Heart left ventricle (tissue), 16 donors: ENCODE results near the gene SEPTIN7. TPM values are rescaled to one million over a fixed set of nuclear protein-coding genes. Genes with fewer than 3 reads are reported as not detected.
"Not testable (repeated sequence)": the region's sequence is repeated elsewhere in the genome, so short reads cannot be mapped to it uniquely, and the experiment has no call there.

Experiments used
- ATAC-seq, 4 donors: fragments of 200-7000 bp; cut with Tn5 transposase; one replicate each; pipeline ENCODE4 v1.9.1; 2020 to 2022; ENCODE audit warnings: moderate library complexity in 4 of 4, mild to moderate bottlenecking in 3 of 4, moderate number of reproducible peaks in 1 of 4
- DNase-seq, 5 donors: peaks; one replicate each; pipeline ENCODE4 v3.0.0-alpha.2; 2020
- H3K27ac ChIP-seq, 12 donors: fragments of 200-600 bp; sonication (generic) in 4 of 12; one replicate each; pipeline versions ENCODE4 v1.5.0 to v1.8.0; 2016 to 2022; ENCODE audit warnings: mild to moderate bottlenecking in 2 of 12
- H3K27me3 ChIP-seq, 9 donors: fragments of 200-600 bp; sonication (generic) in 2 of 9; one replicate each; pipeline versions ENCODE4 v1.5.1 to v1.8.0; 2016 to 2022; ENCODE audit warnings: mild to moderate bottlenecking in 3 of 9
- H3K36me3 ChIP-seq, 9 donors: fragments of 200-600 bp; sonication (generic) in 2 of 9; one replicate each; pipeline versions ENCODE4 v1.5.0 to v1.8.0; 2018 to 2022; ENCODE audit warnings: mild to moderate bottlenecking in 2 of 9
- H3K4me1 ChIP-seq, 12 donors: fragments of 200-600 bp; sonication (generic) in 4 of 12; one replicate each; pipeline versions ENCODE4 v1.5.0 to v1.8.0; 2016 to 2022; ENCODE audit warnings: mild to moderate bottlenecking in 3 of 12
- H3K4me3 ChIP-seq, 12 donors: fragments of 200-600 bp; sonication (generic) in 4 of 12; one replicate each; pipeline versions ENCODE4 v1.5.0 to v1.8.0; 2017 to 2022; ENCODE audit warnings: mild to moderate bottlenecking in 9 of 12, moderate library complexity in 4 of 12
- H3K9me3 ChIP-seq, 12 donors: fragments of 200-600 bp; sonication (generic) in 4 of 12; one replicate each; pipeline versions ENCODE4 v1.5.0 to v1.8.0; 2016 to 2022; ENCODE audit warnings: mild to moderate bottlenecking in 1 of 12
- CTCF ChIP-seq, 12 donors: fragments of 200-600 bp; sonication (generic) in 4 of 12; IDR thresholded peaks; one replicate each; pipeline versions ENCODE4 v1.5.0 to v1.8.0; 2018 to 2022; ENCODE audit warnings: antibody characterized with exemption in 12 of 12, mild to moderate bottlenecking in 5 of 12
- POLR2A ChIP-seq, 2 donors: fragments of 450-650 bp; IDR thresholded peaks; one replicate each; pipeline ENCODE4 v1.6.1; 2017; ENCODE audit warnings: antibody characterized with exemption in 2 of 2, mild to moderate bottlenecking in 2 of 2, moderate library complexity in 2 of 2
- WGBS, 4 donors: extraction: QIAGEN DNeasy Blood & Tissue Kit in 2 of 4; methylation state at CpG; one replicate each; pipeline versions ENCODE4 v1.1.5 to v1.1.7; 2013 to 2018; 5-methylcytosine and 5-hydroxymethylcytosine counted together
- intact Hi-C, 10 donors: fragments of 100-400 bp; cut with DNase I; formaldehyde crosslinking; loops; one replicate each; pipeline versions ENCODE4 v1.11.1 to v1.14.2; 2022
- polyA plus RNA-seq, 2 donors: library from polyadenylated mRNA; stranded (reverse); fragments of 200-250 nt; gene quantifications; one replicate each; pipeline ENCODE4 v1.2.3, GENCODE V29; 2013
- total RNA-seq, 9 donors: library from RNA; depleted of rRNA in 2 of 9; stranded (reverse); fragments of >200 nt in 2 of 9; fragmentation: NEBNext Ultra II Directional in 3 of 9; extraction: Animal tissue kit (Norgen Biotek cat#: 25700) in 3 of 9; gene quantifications; one replicate each; pipeline versions ENCODE4 v1.1.0 to v1.2.4, GENCODE V29; 2016 to 2023
- donor health status: ischemic (EF 13 %, LVEDD 7.1; RV severe dilation, severe dysfunction).
- donor health status: healthy with polysubstance abuse.
- donor health status: DM: no; HTN: yes; CAD: no.
- donor health status: DM: no; HTN: no; CAD: no.
- donor health status: ischemic (EF 25% LVEDD 6.9; RV normal size, moderate dysfunction).
- donor health status: ischemic (EF 25% LVEDD 5.7; RV mildly dilated, moderate dysfunction).
- donor health status: healthy.
- donor health status: DM: yes; HTN: yes; CAD: no.
- donor health status: ischemic (EF 35%, LVEDD 5.7; RV mildly dilated, moderate dysfunction).
- donor health status: nonischemic (EF 11% LVEDD 7.7; RV severe dilation, severe dysfunction).
- donor health status: DM: yes; HTN: yes; CAD: no.
- donor health status: PGD.
- donor health status: ischemic (EF 29% LVEDD 5.4; RV normal size, mild dysfunction).
- donor health status: nonischemic (EF 23%, LVEDD 6.1; RV moderate dilation, normal function).

Gene SEPTIN7
- total and polyA plus RNA-seq, 11 donors: 119 to 232 (median 200) TPM

- 37 to 44% (median 40%) methylated on average over 1 of the region's 1 CpG for WGBS, 4 donors
- ATAC-seq (peak; percentile 58 to 79 (median 69)), DNase-seq (no peak)
- intact Hi-C loops: loop anchor here in 3 of 10 donors (5.0 to 10.0 kb wide), 3 partner anchors 37 to 50 kb away; partner anchors contain the start of gene SEPTIN7 (in 1 of the 3)
- no peaks in the 10 kb centered on the region for H3K36me3 ChIP-seq
- peak overlapping the region in 10 of 12 donors; percentile 21 to 75 (median 56) for H3K27ac ChIP-seq
- H3K9me3 ChIP-seq: no peaks in the 10 kb centered on the region
- no peak for TF ChIP-seq POLR2A (IDR thresholded peaks at IDR 0.05)
- H3K27me3 ChIP-seq: no peaks in the 10 kb centered on the region
- H3K4me3 ChIP-seq: no peak overlapping the region
- H3K4me1 ChIP-seq: peaks cover 0 to 53% (median 18%) of the 10 kb centered on the region in 12 donors
These were observed 46.1 kb upstream of the SEPTIN7 start for GRCh38 chr7:35754741-35755140.

GRCh38 chr7:35755711-35756110 lies 45.1 kb upstream of the SEPTIN7 start:
- WGBS, 4 donors: 67 to 89% (median 81%) methylated on average over 3 of the region's 3 CpGs
- no peaks in the 10 kb centered on the region for H3K9me3 ChIP-seq
- peaks cover 0 to 60% (median 19%) of the 10 kb centered on the region in 12 donors for H3K4me1 ChIP-seq
- TF ChIP-seq POLR2A (IDR thresholded peaks at IDR 0.05) (no peak), CTCF (IDR thresholded peaks at IDR 0.05) (no peak)
- peak overlapping the region in 4 of 12 donors; percentile 19 to 75 (median 68) for H3K27ac ChIP-seq
- peak in 2 of 4 donors; percentile 54 to 61 for ATAC-seq
- no peak for DNase-seq
- H3K36me3 ChIP-seq: no peaks in the 10 kb centered on the region
- H3K4me3 ChIP-seq: no peak overlapping the region
- H3K27me3 ChIP-seq: no peaks in the 10 kb centered on the region
- intact Hi-C loops: loop anchor here in 3 of 10 donors (5.0 to 10.0 kb wide), 3 partner anchors 38 to 49 kb away; partner anchors contain the start of gene SEPTIN7 (in 1 of the 3)

DNA sequence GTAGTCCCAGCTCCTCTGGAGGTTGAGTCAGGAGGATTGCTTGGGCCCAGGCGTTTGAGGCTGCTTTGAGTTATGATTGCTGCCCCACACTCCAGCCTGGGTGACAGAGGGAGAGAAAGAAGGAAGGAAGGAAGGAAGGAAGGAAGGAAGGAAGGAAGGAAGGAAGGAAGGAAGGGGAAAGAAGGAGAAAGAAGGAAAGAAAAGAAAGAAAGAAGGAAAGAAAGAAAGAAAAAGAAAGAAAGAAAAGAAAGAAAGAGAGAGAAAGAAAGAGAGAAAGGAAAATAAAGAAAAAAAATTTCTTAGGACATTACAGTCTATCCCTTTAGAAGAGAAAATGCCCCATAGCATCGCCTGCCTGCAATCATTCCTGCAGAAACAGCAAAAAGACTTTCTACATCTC lies 44.4 kb upstream of the SEPTIN7 start:
- H3K4me1 ChIP-seq: peaks cover 0 to 68% (median 19%) of the 10 kb centered on the region in 12 donors
- intact Hi-C loops: loop anchor here in 3 of 10 donors (5.0 to 10.0 kb wide), 3 partner anchors 39 to 48 kb away; partner anchors contain the start of gene SEPTIN7 (in 1 of the 3)
- not testable (repeated sequence) for ATAC-seq

GRCh38 chr7:35757574-35757973 lies 43.3 kb upstream of the SEPTIN7 start:
- no peak for ATAC-seq
- Histone ChIP-seq H3K4me1 (peaks cover 0 to 79% (median 25%) of the 10 kb centered on the region in 12 donors), H3K27me3 (no peaks in the 10 kb centered on the region), H3K9me3 (no peaks in the 10 kb centered on the region), H3K36me3 (no peaks in the 10 kb centered on the region), H3K4me3 (no peak overlapping the region), H3K27ac (peak overlapping the region in 1 of 12 donors; percentile 20)
- WGBS, 4 donors: 53 to 71% (median 64%) methylated on average over 3 of the region's 3 CpGs
- TF ChIP-seq POLR2A (IDR thresholded peaks at IDR 0.05): no peak
- TF ChIP-seq CTCF (IDR thresholded peaks at IDR 0.05): no peak
- no peak for DNase-seq
- intact Hi-C loops: loop anchor here in 3 of 10 donors (5.0 to 10.0 kb wide), 3 partner anchors 40 to 47 kb away; partner anchors contain the start of gene SEPTIN7 (in 1 of the 3)

More for the DNA sequence above, 44.4 kb upstream of the SEPTIN7 start:
- not testable (repeated sequence) for H3K36me3 ChIP-seq, DNase-seq, H3K4me3 ChIP-seq, H3K27ac ChIP-seq, H3K9me3 ChIP-seq, H3K27me3 ChIP-seq
- WGBS, 4 donors: 70 to 97% (median 94%) methylated on average over 2 of the region's 2 CpGs

DNA sequence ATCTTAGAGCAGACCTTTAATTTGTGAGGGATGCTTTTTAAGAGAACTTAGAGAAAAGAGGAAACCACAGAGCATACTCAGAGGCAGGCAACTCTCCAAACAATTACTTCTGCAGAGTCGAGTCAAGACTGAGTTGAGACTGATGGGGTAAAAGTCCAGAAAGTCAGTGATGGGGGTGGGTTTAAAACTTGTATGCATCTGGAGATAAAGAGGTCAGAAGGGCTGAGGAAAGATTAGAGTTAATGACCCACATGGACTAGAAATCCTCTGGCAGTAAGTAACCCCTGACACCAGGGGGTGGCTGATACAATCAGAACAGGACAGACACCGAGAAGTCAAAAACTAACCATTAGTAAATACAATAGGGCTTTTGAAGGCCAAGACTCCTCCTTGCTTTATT lies 42.4 kb upstream of the SEPTIN7 start:
- ATAC-seq (no peak), DNase-seq (no peak)
- 30 to 48% (median 44%) methylated on average over 2 of the region's 2 CpGs for WGBS, 4 donors
- Histone ChIP-seq H3K4me1 (peaks cover 0 to 76% (median 28%) of the 10 kb centered on the region in 12 donors), H3K27me3 (no peaks in the 10 kb centered on the region), H3K4me3 (no peak overlapping the region), H3K27ac (peak overlapping the region in 1 of 12 donors; percentile 5), H3K36me3 (no peaks in the 10 kb centered on the region), H3K9me3 (no peaks in the 10 kb centered on the region)
- TF ChIP-seq POLR2A (IDR thresholded peaks at IDR 0.05): no peak
- TF ChIP-seq CTCF (IDR thresholded peaks at IDR 0.05): peak in 2 of 12 donors; percentile 14 to 17
- intact Hi-C loops: loop anchor here in 3 of 10 donors (5.0 to 10.0 kb wide), 3 partner anchors 39 to 46 kb away; partner anchors contain the start of gene SEPTIN7 (in 1 of the 3)
